Endothelial cell of umbilical vein (primary cell): ENCODE measurements around the gene RIPK4. TPM values are rescaled to one million over a fixed set of nuclear protein-coding genes. Genes with fewer than 3 reads are reported as not detected.

Experiments used
- BruUV-seq: library from RNA; stranded (reverse); fragments of 400-500 nt; replicated peaks from 2 replicates; lab custom pipeline; 2021; lab: Mats Ljungman, UMichigan
- CTCF ChIA-PET: fragments of 300-600, 350-600 bp; sonication (Branson Sonifier 250); formaldehyde crosslinking; loops from one replicate; lab custom pipeline; 2021; ENCODE audit warnings: antibody characterized with exemption, inconsistent platforms; lab: Charles Lee
- POLR2A ChIA-PET: fragments of 300-600, 350-600 bp; sonication (Branson Sonifier 250); formaldehyde crosslinking; loops from one replicate; lab custom pipeline; 2021; ENCODE audit warnings: antibody characterized with exemption, inconsistent platforms; lab: Charles Lee
- DNase-seq: peaks from one replicate; pipeline ENCODE4 v3.0.0-alpha.2; 2011; ENCODE audit warnings: low read depth, low spot score
- FAIRE-seq: peaks from 2 replicates; lab custom pipeline; 2011; peaks lifted over from hg19 to GRCh38; lab: Jason Lieb, UNC
- H2AFZ ChIP-seq: 2 replicates; pipeline ENCODE4 v1.6.0; 2012; ENCODE audit warnings: low read depth, low read length, control low read depth, inconsistent platforms
- H3K27ac ChIP-seq: 2 replicates; pipeline ENCODE4 v1.5.1; 2011; ENCODE audit warnings: low read depth, mild to moderate bottlenecking, control low read depth, low read length, moderate library complexity; ENCODE audit not compliant: insufficient read depth
- H3K27me3 ChIP-seq, 2 experiments: 2 replicates each; pipeline versions ENCODE4 v1.6.0 to v1.6.1; 2011; ENCODE audit warnings: low read length in 2 of 2, mixed read lengths in 1 of 2; ENCODE audit not compliant: control insufficient read depth in 2 of 2, insufficient read depth in 2 of 2
- H3K36me3 ChIP-seq, 2 experiments: 2 replicates in 1 of 2; 3 replicates in 1 of 2; pipeline ENCODE4 v1.5.1; 2011; ENCODE audit warnings: low read length in 2 of 2, mild to moderate bottlenecking in 1 of 2, moderate library complexity in 1 of 2; ENCODE audit not compliant: control insufficient read depth in 2 of 2, insufficient read depth in 2 of 2; ENCODE audit errors: extremely low read depth in 1 of 2
- H3K4me1 ChIP-seq: 3 replicates; pipeline ENCODE4 v1.5.1; 2011; ENCODE audit warnings: mild to moderate bottlenecking, low read length; ENCODE audit not compliant: control insufficient read depth, insufficient read depth; ENCODE audit errors: extremely low read depth
- H3K4me2 ChIP-seq: 2 replicates; pipeline ENCODE4 v1.6.1; 2011; ENCODE audit warnings: low read length, control low read depth, mixed read lengths; ENCODE audit not compliant: insufficient read depth
- H3K4me3 ChIP-seq, 3 experiments: fragments of 200-600 bp in 1 of 3; sonication (generic), shearing (Covaris generic) in 1 of 3; replicated peaks in 1 of 3; 2 replicates each; pipeline ENCODE4 v1.5.1; 2011 to 2016; ENCODE audit warnings: control low read depth in 3 of 3, low read length in 3 of 3, mild to moderate bottlenecking in 2 of 3, inconsistent platforms in 1 of 3, low read depth in 1 of 3, moderate library complexity in 1 of 3; ENCODE audit not compliant: insufficient read depth in 1 of 3
- H3K79me2 ChIP-seq: 2 replicates; pipeline ENCODE4 v1.6.0; 2012; ENCODE audit warnings: low read length, inconsistent platforms; ENCODE audit not compliant: control insufficient read depth, insufficient read depth
- H3K9ac ChIP-seq: replicated peaks from 2 replicates; pipeline ENCODE3; 2011; ENCODE audit warnings: low read length, control low read depth; ENCODE audit not compliant: insufficient read depth; ENCODE audit errors: extremely low read depth
- H3K9me1 ChIP-seq: replicated peaks from 3 replicates; pipeline ENCODE4 v1.6.0; 2011; ENCODE audit warnings: mild to moderate bottlenecking, low read length; ENCODE audit not compliant: control insufficient read depth, insufficient read depth; ENCODE audit errors: extremely low read depth
- H3K9me3 ChIP-seq: replicated peaks from 2 replicates; pipeline ENCODE4 v1.5.1; 2012; ENCODE audit warnings: low read length, inconsistent platforms; ENCODE audit not compliant: control insufficient read depth, insufficient read depth
- H4K20me1 ChIP-seq: replicated peaks from 2 replicates; pipeline ENCODE3; 2011; ENCODE audit warnings: mild to moderate bottlenecking, low read length; ENCODE audit not compliant: control insufficient read depth, insufficient read depth; ENCODE audit errors: extremely low read depth
- EZH2 ChIP-seq: IDR thresholded peaks from 2 replicates; pipeline ENCODE4 v1.6.1; 2012; ENCODE audit warnings: borderline replicate concordance, low read depth, mild to moderate bottlenecking, moderate library complexity, low read length, inconsistent platforms; ENCODE audit not compliant: severe bottlenecking
- FOS ChIP-seq: IDR thresholded peaks from 2 replicates; pipeline ENCODE4 v1.6.1; 2011; ENCODE audit warnings: mild to moderate bottlenecking, low read length, moderate library complexity, borderline replicate concordance; ENCODE audit not compliant: insufficient read depth
- GATA2 ChIP-seq: IDR thresholded peaks from 2 replicates; pipeline ENCODE4 v1.7.0; 2011; ENCODE audit warnings: low read depth, mild to moderate bottlenecking, moderate library complexity, mixed read lengths, low read length; ENCODE audit not compliant: insufficient read length, insufficient read depth
- JUN ChIP-seq: IDR thresholded peaks from 2 replicates; pipeline ENCODE4 v1.6.1; 2011; ENCODE audit warnings: borderline replicate concordance, low read depth; ENCODE audit not compliant: insufficient read length, insufficient read depth
- MYC ChIP-seq: IDR thresholded peaks from one replicate; pipeline ENCODE4 v1.6.1; 2011; ENCODE audit warnings: mild to moderate bottlenecking, low read depth, low read length
- POLR2A ChIP-seq: IDR thresholded peaks from 2 replicates; pipeline ENCODE4 v1.6.1; 2012; ENCODE audit warnings: low read depth, mild to moderate bottlenecking, control low read depth, low read length
- POLR2AphosphoS5 ChIP-seq: IDR thresholded peaks from 2 replicates; pipeline ENCODE4 v1.6.1; 2012; ENCODE audit warnings: low read depth, mild to moderate bottlenecking, control low read depth, low read length, moderate library complexity; ENCODE audit not compliant: insufficient read depth
- dilution Hi-C: fragments of 300-500 bp; cut with MboI; formaldehyde crosslinking; loops from one replicate; pipeline ENCODE4 v1.15.0; 2019; ENCODE audit warnings: low sequenced_read_pairs; ENCODE audit not compliant: extremely low pct_ligation_motif_present
- intact Hi-C: fragments of 100-400 bp; cut with micrococcal nuclease; formaldehyde crosslinking; loops from one replicate; pipeline ENCODE4 v1.10.0; 2022
- polyA plus RNA-seq, 4 experiments: library from polyadenylated mRNA; depleted of rRNA in 3 of 4; stranded (reverse) in 3 of 4; unstranded in 1 of 4; fragments of >200 nt; gene quantifications; 2 replicates each; pipeline versions ENCODE4 v1.2.1 to v1.2.3, GENCODE V29; 2011 to 2012; ENCODE audit warnings: missing spikeins in 1 of 4
- total RNA-seq: library from RNA; stranded (reverse); gene quantifications from 2 replicates; pipeline ENCODE4 v1.2.3, GENCODE V29; 2021
- TF ChIP-seq, protein P1 (sequence below): IDR thresholded peaks from 2 replicates; pipeline ENCODE4 v1.6.1; 2011; ENCODE audit not compliant: insufficient read depth, insufficient read length
- TF ChIP-seq, protein P2 (sequence below), 2 donors: IDR thresholded peaks; 1 replicate in 1 of 2; 2 replicates in 1 of 2; pipeline ENCODE4 v1.5.1; 2011; ENCODE audit warnings: low read length in 2 of 2, mild to moderate bottlenecking in 2 of 2, moderate library complexity in 2 of 2, control low read depth in 1 of 2, inconsistent platforms in 1 of 2, low read depth in 1 of 2; ENCODE audit not compliant: insufficient read depth in 1 of 2; ENCODE audit errors: extremely low read depth in 1 of 2

Gene RIPK4
- total and polyA plus RNA-seq, 2 donors (not counting 3 experiments of a cell fraction or from before 2014, with no cell fraction given), result not detected

DNA sequence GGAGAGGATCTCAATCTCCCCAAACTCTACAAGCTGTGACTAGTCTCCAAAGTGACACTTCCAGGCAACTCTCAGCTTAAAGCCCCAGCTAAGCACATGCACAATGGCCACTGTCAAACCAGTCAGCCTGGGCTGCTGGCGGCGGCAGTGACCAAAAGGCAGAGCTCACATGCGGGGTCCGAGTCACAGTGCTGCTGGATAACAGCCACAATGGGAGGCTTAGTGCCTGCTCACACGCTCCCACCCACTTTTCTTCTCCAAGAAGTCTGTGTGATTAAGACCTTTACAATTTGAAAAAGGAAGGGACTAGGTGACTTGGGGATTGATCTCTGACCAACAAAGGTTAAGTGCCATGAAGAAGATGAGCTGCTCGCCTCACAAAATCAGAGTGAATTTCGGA is 16.8 kb downstream of the RIPK4 start:
- DNase-seq, result no peak
- CTCF ChIA-PET, result interaction anchor here (0.7 kb wide), 1 partner anchor 1112 kb away, joined by 3 read pairs; no protein-coding TSS in a partner anchor
- H4K20me1 ChIP-seq, result no peaks in the 10 kb centered on the region

More for the DNA sequence above, 16.8 kb downstream of the RIPK4 start:
- TF ChIP-seq MYC, result no peak
- TF ChIP-seq, protein P1, sequence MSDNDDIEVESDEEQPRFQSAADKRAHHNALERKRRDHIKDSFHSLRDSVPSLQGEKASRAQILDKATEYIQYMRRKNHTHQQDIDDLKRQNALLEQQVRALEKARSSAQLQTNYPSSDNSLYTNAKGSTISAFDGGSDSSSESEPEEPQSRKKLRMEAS, result no peak
- TF ChIP-seq EZH2, result no peak
- TF ChIP-seq POLR2AphosphoS5, result no peak
- no peak for TF ChIP-seq FOS
- no peak for TF ChIP-seq JUN
- no peak for TF ChIP-seq POLR2A
- TF ChIP-seq GATA2, result no peak
- TF ChIP-seq, protein P2, sequence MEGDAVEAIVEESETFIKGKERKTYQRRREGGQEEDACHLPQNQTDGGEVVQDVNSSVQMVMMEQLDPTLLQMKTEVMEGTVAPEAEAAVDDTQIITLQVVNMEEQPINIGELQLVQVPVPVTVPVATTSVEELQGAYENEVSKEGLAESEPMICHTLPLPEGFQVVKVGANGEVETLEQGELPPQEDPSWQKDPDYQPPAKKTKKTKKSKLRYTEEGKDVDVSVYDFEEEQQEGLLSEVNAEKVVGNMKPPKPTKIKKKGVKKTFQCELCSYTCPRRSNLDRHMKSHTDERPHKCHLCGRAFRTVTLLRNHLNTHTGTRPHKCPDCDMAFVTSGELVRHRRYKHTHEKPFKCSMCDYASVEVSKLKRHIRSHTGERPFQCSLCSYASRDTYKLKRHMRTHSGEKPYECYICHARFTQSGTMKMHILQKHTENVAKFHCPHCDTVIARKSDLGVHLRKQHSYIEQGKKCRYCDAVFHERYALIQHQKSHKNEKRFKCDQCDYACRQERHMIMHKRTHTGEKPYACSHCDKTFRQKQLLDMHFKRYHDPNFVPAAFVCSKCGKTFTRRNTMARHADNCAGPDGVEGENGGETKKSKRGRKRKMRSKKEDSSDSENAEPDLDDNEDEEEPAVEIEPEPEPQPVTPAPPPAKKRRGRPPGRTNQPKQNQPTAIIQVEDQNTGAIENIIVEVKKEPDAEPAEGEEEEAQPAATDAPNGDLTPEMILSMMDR (IDR thresholded peaks at IDR 0.05; ENCODE audit: extremely low read depth in 1 of 2, insufficient read depth in 1 of 2, low read depth in 1 of 2, low read length in 2 of 2), result no peak
- Histone ChIP-seq H3K9me3 (no peaks in the 10 kb centered on the region), H2AFZ (no peak overlapping the region), H3K4me1 (no peaks in the 10 kb centered on the region), H3K9ac (no peak overlapping the region), H3K4me2 (no peak overlapping the region), H3K9me1 (no peaks in the 10 kb centered on the region), H3K36me3 (no peaks in the 10 kb centered on the region), H3K4me3 (no peak overlapping the region), H3K27ac (no peak overlapping the region), H3K27me3 (peaks cover 1 to 5% of the 10 kb centered on the region in 2 experiments), H3K79me2 (no peaks in the 10 kb centered on the region)
- FAIRE-seq, result no peak
- no TSS peak for BruUV-seq
- dilution Hi-C loops (no loop called here), intact Hi-C loops (no loop called here)
- POLR2A ChIA-PET, result no interaction called here
